HG03558 (cell line): Measurements from ENCODE around the gene TRA2B.

ENCODE experiments used
- ATAC-seq: cut with Tn5 transposase; IDR thresholded peaks from one replicate; pipeline ENCODE4 v1.9.1; 2021; ENCODE audit warnings: moderate number of reproducible peaks; ENCODE audit not compliant: unreplicated experiment; ENCODE audit errors: extremely low read depth

The TRA2B gene

GRCh38 chr3:185956244-185956643 lies 18.4 kb upstream of the TRA2B start:
- ATAC-seq, result no peak

DNA sequence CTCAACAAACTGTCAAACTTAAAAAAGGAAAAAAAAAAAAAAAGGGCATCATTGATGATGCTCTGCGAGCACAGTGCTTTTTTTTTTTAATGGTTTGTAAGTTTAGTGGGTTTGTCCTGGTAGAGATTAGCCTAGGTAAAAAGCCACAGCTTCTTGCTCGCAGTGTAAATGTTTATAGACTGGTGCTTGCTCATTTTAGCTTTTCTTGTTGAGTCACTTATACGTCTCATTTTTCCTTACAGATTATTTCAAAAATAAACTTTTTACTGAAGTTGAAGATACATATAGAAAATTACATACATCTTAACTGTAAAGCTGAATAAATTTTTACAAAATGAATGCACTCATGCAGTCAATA lies 16.5 kb upstream of the TRA2B start:
- ATAC-seq, result no peak

DNA sequence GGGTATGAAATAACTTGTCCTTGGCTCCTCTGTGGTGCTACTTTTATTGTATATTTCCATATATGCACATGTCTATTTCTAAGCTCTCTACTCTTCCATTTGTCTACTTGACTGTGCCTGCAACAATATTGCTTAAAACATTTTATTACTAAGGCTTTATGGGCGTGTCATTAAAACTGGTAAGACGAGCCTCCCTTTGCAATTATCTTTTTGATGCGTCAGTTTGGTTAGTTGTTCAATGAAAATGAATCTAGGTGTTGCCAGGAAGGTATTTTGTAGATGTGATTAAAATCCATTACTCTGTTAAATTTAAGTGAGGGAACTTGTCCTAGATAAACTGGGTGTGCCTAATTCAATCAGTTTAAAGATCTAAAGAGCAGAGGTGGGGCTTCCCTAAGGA lies 12.9 kb upstream of the TRA2B start:
- ATAC-seq, result no peak

DNA sequence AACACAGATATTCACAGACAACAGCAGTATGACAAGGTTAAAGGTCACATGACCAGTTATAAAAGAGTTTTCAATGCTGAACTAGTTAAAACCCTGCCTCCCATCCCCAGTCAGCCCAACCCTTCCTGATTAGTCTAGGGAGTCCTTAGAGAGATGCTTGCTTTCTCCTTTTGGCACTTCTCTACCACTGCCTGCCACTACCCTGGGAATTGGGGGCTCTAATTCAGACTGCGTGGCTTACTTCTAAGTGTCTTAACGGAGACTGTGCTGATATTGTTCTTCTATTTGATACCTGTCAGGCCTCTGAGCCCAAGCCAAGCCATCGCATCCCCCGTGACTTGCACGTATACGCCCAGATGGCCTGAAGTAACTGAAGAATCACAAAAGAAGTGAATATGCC lies 11.7 kb upstream of the TRA2B start:
- ATAC-seq, result no peak

GRCh38 chr3:185948292-185948691 lies 10.5 kb upstream of the TRA2B start:
- ATAC-seq, result no peak

DNA sequence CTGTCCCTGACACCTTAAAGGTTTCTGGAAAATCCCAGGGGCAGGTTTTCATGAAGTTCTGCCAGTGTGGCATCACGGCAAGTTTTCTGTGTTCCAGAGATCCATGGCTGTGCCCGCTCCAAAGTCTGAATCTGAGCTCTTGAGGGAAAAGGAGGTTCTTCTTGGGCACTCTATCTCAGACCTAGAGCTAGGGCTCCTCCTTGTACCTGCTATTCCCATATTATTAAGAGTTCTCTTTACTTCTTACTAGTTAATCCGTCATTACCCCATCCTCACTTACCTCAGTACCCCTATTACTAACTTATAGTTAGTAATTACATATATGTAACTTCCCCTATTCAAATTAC lies 5.9 kb upstream of the TRA2B start:
- ATAC-seq, result no peak

DNA sequence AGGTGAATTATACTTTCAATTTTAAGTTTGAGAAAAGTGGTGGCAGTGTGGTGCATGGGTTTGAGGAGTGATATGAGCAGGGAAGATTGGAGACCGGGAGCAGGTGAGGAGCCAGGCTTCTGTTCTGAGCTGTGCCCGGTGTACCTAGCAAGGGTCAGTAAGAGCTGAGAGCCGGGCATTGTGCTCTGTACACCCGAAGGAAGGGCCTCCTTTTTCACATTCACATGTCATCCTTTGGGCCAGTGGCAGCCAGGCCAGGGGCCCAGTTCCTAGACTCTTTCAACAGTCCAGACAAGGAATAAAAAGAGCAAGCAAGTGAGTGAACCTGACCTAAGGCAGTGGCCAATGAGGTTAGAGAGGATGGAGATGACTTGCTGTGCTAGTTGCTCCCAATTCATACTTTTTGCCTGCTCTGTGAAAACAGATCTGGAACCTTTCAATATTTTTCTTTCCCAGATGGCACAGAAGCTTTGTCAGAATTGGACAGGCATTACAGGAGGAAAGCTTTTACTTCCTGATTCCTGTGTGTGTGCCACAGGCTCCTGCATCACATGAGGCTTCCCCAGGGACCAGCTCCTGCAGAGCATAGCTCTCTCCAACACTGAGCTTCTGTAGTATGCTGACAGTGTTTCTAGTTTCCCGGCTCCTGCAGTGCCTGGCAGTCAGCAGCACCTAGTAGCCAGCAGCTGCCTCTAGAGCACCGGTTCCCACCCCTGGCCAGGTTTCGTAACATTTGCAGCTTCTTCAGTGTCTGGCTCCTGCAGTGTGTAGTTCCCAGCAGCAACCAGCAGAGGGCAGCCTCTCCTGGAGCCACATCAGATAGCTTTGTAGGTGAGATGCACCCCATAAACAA lies 5.3 kb upstream of the TRA2B start:
- ATAC-seq, result peak; percentile 67

- no peak for ATAC-seq
These were observed 4.6 kb upstream of the TRA2B start for GRCh38 chr3:185942396-185942795.

DNA sequence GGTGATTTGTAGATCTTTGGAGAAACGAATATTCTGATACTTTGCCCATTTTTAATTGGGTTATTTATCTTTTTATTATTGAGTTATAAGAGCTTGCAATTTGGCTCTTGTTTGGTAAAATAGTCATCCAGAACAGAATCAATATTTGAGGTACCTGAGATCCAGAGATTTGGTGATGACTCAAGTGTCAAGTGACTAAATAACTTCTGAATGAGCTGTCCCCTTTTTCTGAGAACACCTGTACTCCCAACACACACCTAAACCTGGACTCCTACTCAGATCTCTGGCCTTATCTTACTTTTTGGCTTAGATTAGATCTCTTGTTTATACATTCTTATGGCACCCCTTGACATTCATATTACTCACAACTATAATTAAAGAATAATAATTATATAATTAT lies 3.1 kb upstream of the TRA2B start:
- ATAC-seq, result no peak

GRCh38 chr3:185939721-185940120 lies 1.9 kb upstream of the TRA2B start:
- ATAC-seq, result no peak

- ATAC-seq, result no peak
These were observed 763 bp downstream of the TRA2B start for GRCh38 chr3:185936814-185937688.

DNA sequence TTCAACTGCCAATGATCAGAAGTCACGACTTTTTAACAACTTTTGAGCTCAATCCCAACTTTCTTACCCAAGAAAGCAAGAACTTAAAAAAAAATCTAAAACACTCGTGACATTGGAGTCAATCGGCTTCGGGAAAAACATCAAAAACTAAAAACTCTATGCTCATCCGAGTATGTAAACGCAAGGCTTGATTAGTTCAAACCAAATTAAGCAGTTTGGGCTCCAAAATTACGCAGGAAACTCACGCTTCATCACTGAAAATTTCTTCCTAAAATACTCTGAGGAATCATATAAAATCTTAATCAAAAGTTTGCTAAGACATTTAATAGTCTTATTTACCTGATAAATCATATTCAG lies 1.6 kb downstream of the TRA2B start:
- ATAC-seq, result no peak

- no peak for ATAC-seq
These were observed 2.1 kb downstream of the TRA2B start for GRCh38 chr3:185935465-185936272.

DNA sequence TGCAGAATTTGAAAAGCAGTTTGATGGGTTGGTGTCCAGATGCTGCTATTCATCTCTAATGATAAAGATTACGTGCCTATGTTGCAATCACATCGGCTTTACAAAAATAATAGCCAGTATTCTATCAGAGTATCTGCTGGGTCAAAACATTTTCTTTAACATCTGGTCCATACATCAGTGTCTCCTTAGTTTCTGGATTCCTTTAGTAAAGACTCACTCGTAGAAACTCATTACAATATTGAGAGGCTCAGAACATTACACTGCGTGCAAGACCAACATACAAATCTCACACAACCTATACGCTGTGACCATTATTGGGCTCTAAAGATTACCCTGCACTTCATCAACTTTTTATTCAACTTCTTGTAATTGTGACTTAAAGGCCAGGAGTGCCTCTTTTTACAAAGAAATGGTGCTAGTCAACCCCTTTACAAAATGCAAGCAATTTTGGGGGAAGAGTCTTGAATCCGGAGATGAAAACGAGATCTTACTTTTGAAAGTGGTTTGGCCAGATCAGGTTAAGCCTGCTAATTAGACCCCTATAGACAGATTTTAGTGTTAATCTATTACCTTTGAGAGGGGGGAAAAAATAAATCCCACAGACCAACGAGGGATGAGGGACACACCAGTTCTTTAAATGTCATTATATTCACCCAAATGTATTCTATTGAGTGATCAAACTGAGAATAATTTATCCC lies 2.9 kb downstream of the TRA2B start:
- no peak for ATAC-seq

- ATAC-seq, result no peak
These were observed 3.6 kb downstream of the TRA2B start for GRCh38 chr3:185934174-185934557.

DNA sequence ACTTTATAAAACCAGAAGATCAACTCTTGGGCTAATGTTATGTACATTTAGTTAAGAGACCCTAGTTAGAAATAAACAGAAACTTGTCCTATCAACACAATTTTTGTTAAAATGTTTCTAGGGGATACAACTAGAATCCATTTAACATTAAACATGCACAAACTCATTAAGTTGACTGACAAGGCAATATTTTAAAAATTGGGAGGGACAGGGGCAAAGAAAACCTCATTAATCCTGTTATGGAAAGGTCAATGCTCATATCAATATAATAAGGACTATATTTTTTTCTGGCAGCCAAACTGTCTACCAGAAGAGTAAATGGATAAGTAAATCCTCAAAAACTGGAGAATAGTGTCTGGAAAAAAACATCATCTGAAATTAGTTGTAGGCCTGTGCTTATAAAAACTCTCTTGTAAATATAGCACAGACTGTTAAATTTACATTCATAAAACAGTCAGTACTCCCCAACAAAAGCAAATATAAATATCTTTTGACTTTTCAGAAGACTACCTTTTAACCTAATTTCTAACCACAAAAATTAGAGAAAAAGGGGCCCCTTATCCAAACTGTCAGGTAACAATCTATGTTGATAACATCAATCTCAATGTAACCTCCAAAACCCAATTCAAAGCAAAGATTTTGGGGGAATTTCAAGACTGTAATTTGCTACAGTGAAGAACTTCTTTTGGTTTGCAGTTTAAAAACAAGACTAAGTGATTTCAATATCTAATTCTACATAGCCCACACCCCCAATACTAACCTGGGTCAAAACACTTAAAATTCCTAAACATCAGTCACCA lies 4.2 kb downstream of the TRA2B start:
- ATAC-seq, result no peak

DNA sequence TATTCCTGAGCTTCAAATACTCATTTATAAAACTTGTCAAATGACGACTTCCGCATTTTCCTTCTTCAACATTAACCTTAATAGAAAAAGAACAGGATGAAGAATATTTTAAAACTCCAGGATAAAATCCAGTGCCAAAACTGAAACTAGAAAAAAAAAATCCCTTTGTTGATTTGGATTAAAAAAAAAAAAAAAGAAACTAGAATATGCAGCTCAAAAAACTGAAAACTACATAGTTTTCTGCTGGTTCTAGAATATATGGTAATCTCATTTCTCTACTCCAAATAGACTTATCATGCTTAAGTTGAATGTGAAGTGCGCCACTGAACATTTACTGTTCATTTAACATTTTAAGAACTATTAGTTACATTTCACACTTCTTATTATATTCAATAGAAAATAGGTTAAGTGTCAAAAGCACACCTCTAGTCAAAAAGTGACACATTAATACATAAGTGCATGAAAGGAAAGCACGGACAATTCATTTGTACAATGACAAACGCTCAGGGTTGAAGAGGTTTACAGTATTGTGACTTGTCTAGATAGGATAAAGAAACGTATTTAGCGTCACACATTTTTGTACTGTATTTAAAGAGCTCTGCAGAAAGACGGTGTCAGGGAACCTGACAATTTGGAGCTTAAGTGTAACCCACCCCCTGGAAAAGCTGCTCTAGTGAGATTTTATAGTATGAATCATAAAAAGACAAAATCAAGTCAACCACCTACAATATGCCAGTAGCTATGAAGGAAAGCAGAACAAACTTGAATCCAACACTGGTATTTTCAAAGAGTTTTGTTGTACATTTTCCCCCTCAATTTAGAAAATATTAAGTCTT lies 5.8 kb downstream of the TRA2B start:
- ATAC-seq, result no peak

DNA sequence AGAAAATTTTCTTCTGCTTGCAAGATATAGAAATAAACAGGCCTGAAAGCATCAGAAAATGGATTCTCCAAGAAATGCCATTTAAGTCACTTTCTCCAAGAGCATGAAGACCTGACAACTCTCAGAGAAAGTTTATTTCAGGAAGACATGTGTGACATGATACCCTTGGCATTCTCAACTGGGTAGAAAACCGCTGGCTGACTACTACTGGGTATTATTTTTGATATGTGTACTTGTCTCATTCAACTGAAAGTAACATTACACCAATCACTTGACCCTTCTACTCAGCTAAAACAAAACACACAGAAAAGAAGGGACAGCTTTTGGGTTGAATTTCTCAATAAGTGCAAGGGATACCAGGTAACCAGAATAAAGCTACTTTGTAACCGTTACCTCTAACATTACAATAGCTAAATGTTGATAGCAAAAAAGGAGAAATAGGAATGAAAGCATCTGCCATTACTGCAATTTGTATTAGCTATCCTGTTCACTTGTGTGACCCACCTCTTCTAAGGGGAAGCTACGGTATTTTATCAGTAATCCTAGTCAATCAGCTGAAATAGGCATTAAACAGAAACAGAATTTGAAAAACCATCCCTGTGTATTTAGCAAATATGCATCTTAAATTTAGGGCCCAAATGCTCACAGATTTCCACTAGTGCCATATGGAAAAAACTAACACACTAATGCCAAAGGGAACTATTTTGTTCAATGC lies 7.3 kb downstream of the TRA2B start:
- ATAC-seq, result no peak
